HFF-Myc (cell line): ENCODE measurements around the gene SFMBT2.

Experiments
- DNase-seq: peaks from one replicate; pipeline ENCODE4 v3.0.0-alpha.2; 2011; ENCODE audit warnings: low read depth; ENCODE audit errors: extremely low read depth
- H3K4me3 ChIP-seq: replicated peaks from 2 replicates; pipeline ENCODE4 v1.5.1; 2011; ENCODE audit warnings: low read depth, mild to moderate bottlenecking, control low read depth, low read length
- CTCF ChIP-seq: IDR thresholded peaks from 2 replicates; pipeline ENCODE4 v1.5.1; 2012; ENCODE audit warnings: mild to moderate bottlenecking, low read depth, low read length, control low read depth; ENCODE audit errors: missing control alignments

SFMBT2 gene

GRCh38 chr10:7277867-7278266, 133.0 kb downstream of the SFMBT2 start:
- H3K4me3 ChIP-seq, result no peak overlapping the region
- no peak for DNase-seq
- TF ChIP-seq CTCF, result no peak

GRCh38 chr10:7277432-7277831, 133.4 kb downstream of the SFMBT2 start:
- H3K4me3 ChIP-seq, result no peak overlapping the region
- no peak for DNase-seq
- TF ChIP-seq CTCF, result no peak

GRCh38 chr10:7275761-7276440, 134.9 kb downstream of the SFMBT2 start:
- H3K4me3 ChIP-seq, result no peak overlapping the region
- no peak for DNase-seq
- no peak for TF ChIP-seq CTCF

- DNase-seq, result no peak
Measured at GRCh38 chr10:7274293-7274692, 136.5 kb downstream of the SFMBT2 start.

GRCh38 chr10:7272008-7272407, 138.8 kb downstream of the SFMBT2 start:
- no peak for DNase-seq
- TF ChIP-seq CTCF, result no peak
- H3K4me3 ChIP-seq, result no peak overlapping the region

More at GRCh38 chr10:7274293-7274692, 136.5 kb downstream of the SFMBT2 start:
- no peak for TF ChIP-seq CTCF
- no peak overlapping the region for H3K4me3 ChIP-seq

- no peak for TF ChIP-seq CTCF
- no peak overlapping the region for H3K4me3 ChIP-seq
- DNase-seq, result no peak
Measured at GRCh38 chr10:7269988-7270387, 140.8 kb downstream of the SFMBT2 start.

GRCh38 chr10:7267142-7267541, 143.7 kb downstream of the SFMBT2 start:
- no peak for TF ChIP-seq CTCF
- H3K4me3 ChIP-seq, result no peak overlapping the region
- DNase-seq, result no peak
